Lower lobe of right lung (tissue), 2 donors: Measurements from ENCODE around the gene PIGX. TPM values are rescaled to one million over a fixed set of nuclear protein-coding genes. Genes with fewer than 3 reads are reported as not detected.

Experiments
- ATAC-seq, 2 donors: fragments of 200-7000 bp; cut with Tn5 transposase; one replicate each; pipeline ENCODE4 v1.9.1; 2020 to 2022; ENCODE audit warnings: mild to moderate bottlenecking in 2 of 2, moderate library complexity in 2 of 2
- DNase-seq: peaks from one replicate; pipeline ENCODE4 v3.0.0-alpha.2; 2020
- H3K27ac ChIP-seq: fragments of 200-600 bp; one replicate; pipeline ENCODE4 v1.8.0; 2022
- H3K27me3 ChIP-seq: fragments of 200-600 bp; one replicate; pipeline ENCODE4 v1.8.0; 2022; ENCODE audit warnings: low read depth
- H3K36me3 ChIP-seq: fragments of 200-600 bp; one replicate; pipeline ENCODE4 v1.8.0; 2022; ENCODE audit warnings: mild to moderate bottlenecking
- H3K4me1 ChIP-seq: fragments of 200-600 bp; one replicate; pipeline ENCODE4 v1.8.0; 2022
- H3K4me3 ChIP-seq: fragments of 200-600 bp; one replicate; pipeline ENCODE4 v1.8.0; 2022; ENCODE audit warnings: mild to moderate bottlenecking
- H3K9me3 ChIP-seq: fragments of 200-600 bp; one replicate; pipeline ENCODE4 v1.8.0; 2022
- CTCF ChIP-seq: fragments of 200-600 bp; IDR thresholded peaks from one replicate; pipeline ENCODE4 v1.8.0; 2022; ENCODE audit warnings: antibody characterized with exemption, mild to moderate bottlenecking
- intact Hi-C: fragments of 100-400 bp; cut with DNase I; formaldehyde crosslinking; loops from one replicate; pipeline ENCODE4 v1.11.0; 2022
- total RNA-seq: library from RNA; stranded (reverse); fragmentation: NEBNext Ultra II Directional; extraction: Animal tissue kit (Norgen Biotek cat#: 25700); gene quantifications from one replicate; pipeline ENCODE4 v1.2.1, GENCODE V29; 2021
- donor health status: DM: no; HTN: yes; CAD: no; lungs with severe emphysema.

The PIGX gene
- total RNA-seq, 1 donor from 2014 or later: 14.1 TPM

- Histone ChIP-seq H3K9me3 (peaks cover 11% of the 10 kb centered on the region), H3K27me3 (no peaks in the 10 kb centered on the region), H3K36me3 (no peaks in the 10 kb centered on the region), H3K4me3 (no peak overlapping the region), H3K4me1 (peaks cover 9% of the 10 kb centered on the region), H3K27ac (no peak overlapping the region)
- TF ChIP-seq CTCF: no peak
- DNase-seq: no peak
- ATAC-seq: no peak
- intact Hi-C loops: no loop called here
Measured at GRCh38 chr3:196753201-196753600, 41.0 kb downstream of the PIGX start.

GRCh38 chr3:196754091-196754981, 42.2 kb downstream of the PIGX start:
- DNase-seq (no peak), ATAC-seq (peak in 1 of 2 donors; percentile 59)
- TF ChIP-seq CTCF: no peak
- H3K36me3 ChIP-seq: no peaks in the 10 kb centered on the region
- peaks cover 11% of the 10 kb centered on the region for H3K9me3 ChIP-seq
- no peak overlapping the region for H3K4me3 ChIP-seq
- no peaks in the 10 kb centered on the region for H3K27me3 ChIP-seq
- peaks cover 9% of the 10 kb centered on the region for H3K4me1 ChIP-seq
- intact Hi-C loops: no loop called here
- H3K27ac ChIP-seq: no peak overlapping the region

- Histone ChIP-seq H3K4me1 (peaks cover 9% of the 10 kb centered on the region), H3K4me3 (no peak overlapping the region), H3K9me3 (peaks cover 11% of the 10 kb centered on the region), H3K36me3 (no peaks in the 10 kb centered on the region), H3K27ac (no peak overlapping the region), H3K27me3 (no peaks in the 10 kb centered on the region)
- intact Hi-C loops: no loop called here
- no peak for DNase-seq
- ATAC-seq: no peak
- TF ChIP-seq CTCF: no peak
Measured at GRCh38 chr3:196756732-196757131, 44.6 kb downstream of the PIGX start.

- Histone ChIP-seq H3K36me3 (no peaks in the 10 kb centered on the region), H3K27ac (no peak overlapping the region), H3K27me3 (no peaks in the 10 kb centered on the region), H3K9me3 (peaks cover 11% of the 10 kb centered on the region), H3K4me1 (peaks cover 9% of the 10 kb centered on the region), H3K4me3 (no peak overlapping the region)
- intact Hi-C loops: no loop called here
- DNase-seq (no peak), ATAC-seq (no peak)
- TF ChIP-seq CTCF: no peak
Measured at GRCh38 chr3:196757876-196758739, 45.9 kb downstream of the PIGX start.

- TF ChIP-seq CTCF: no peak
- ATAC-seq: no peak
- Histone ChIP-seq H3K9me3 (no peaks in the 10 kb centered on the region), H3K4me3 (no peak overlapping the region), H3K27ac (no peak overlapping the region), H3K4me1 (no peaks in the 10 kb centered on the region), H3K36me3 (no peaks in the 10 kb centered on the region), H3K27me3 (no peaks in the 10 kb centered on the region)
- no peak for DNase-seq
- intact Hi-C loops: no loop called here
Measured at GRCh38 chr3:196763179-196763578, 51.0 kb downstream of the PIGX start.
